Mammary epithelial cell (primary cell): Measurements from ENCODE around the gene CD9.

ENCODE experiments used
- EZH2 ChIP-seq: IDR thresholded peaks from 2 replicates; pipeline ENCODE4 v1.6.1; 2012; ENCODE audit warnings: low read length, inconsistent platforms, borderline replicate concordance
- TF ChIP-seq, protein P1 (sequence below), 2 donors: IDR thresholded peaks in 1 of 2; conservative IDR thresholded peaks in 1 of 2; 2 replicates each; pipeline ENCODE4 v1.5.1; 2011 to 2012; ENCODE audit warnings: inconsistent platforms in 2 of 2, low read length in 2 of 2, mild to moderate bottlenecking in 2 of 2, control low read depth in 1 of 2, low read depth in 1 of 2; ENCODE audit not compliant: insufficient read depth in 1 of 2; ENCODE audit errors: extremely low read depth in 1 of 2

DNA sequence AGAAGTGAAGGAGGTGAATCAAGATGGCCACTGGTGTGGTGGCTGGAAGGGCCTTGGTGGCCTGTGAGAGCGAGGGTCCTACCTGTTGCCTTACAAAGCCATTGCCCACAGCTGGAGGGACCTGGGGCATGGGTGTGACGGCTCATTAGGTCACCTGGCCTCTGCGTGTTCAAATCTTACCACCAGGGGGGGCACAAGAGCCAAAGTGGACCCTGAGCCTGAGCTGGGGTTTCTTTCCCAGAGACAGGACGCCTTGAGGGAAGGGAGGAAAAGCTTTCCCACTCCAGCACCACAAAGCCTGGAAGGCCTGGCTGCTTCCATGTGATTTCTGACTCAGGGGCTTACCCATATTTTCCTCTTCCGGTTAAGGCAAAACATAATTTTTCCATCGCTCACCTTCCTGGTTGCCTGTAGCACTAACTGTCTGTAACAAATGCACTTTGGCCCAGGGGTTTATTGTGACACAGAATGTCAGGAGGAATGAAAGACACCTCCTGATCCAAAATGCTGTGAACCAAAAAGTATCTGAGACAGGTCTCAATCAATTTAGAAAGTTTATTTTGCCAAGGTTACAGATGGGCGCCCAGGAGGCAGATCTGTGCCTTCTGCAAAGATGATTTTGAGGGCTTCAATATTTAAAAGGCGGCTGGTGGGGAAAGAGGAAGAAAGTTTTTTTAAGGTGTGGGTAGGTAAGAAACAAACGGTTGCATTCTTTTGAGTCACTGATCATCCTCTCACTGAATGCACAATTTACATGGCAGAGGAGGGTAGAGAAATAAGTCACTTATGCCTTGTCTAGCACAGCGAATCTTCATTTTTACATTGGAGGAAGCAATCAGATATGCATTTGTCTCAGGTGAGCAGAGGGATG is 4.3 kb upstream of the CD9 start:
- TF ChIP-seq, protein P1, sequence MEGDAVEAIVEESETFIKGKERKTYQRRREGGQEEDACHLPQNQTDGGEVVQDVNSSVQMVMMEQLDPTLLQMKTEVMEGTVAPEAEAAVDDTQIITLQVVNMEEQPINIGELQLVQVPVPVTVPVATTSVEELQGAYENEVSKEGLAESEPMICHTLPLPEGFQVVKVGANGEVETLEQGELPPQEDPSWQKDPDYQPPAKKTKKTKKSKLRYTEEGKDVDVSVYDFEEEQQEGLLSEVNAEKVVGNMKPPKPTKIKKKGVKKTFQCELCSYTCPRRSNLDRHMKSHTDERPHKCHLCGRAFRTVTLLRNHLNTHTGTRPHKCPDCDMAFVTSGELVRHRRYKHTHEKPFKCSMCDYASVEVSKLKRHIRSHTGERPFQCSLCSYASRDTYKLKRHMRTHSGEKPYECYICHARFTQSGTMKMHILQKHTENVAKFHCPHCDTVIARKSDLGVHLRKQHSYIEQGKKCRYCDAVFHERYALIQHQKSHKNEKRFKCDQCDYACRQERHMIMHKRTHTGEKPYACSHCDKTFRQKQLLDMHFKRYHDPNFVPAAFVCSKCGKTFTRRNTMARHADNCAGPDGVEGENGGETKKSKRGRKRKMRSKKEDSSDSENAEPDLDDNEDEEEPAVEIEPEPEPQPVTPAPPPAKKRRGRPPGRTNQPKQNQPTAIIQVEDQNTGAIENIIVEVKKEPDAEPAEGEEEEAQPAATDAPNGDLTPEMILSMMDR (conservative IDR thresholded peaks at IDR 0.05 in 1 of 2, IDR thresholded peaks at IDR 0.05 in 1 of 2; ENCODE audit: extremely low read depth in 1 of 2, insufficient read depth in 1 of 2, low read depth in 1 of 2, low read length in 2 of 2) = peak; percentile 82 to 93
- TF ChIP-seq EZH2 = no peak
